Hindlimb muscle (tissue), 1 donor: ENCODE results near the gene TRIM26. TPM values are rescaled to one million over a fixed set of nuclear protein-coding genes. Genes with fewer than 3 reads are reported as not detected.
"Not testable (repeated sequence)": the region's sequence is repeated elsewhere in the genome, so short reads cannot be mapped to it uniquely, and the experiment has no call there.

ENCODE experiments used
- DNase-seq: peaks from one replicate; pipeline ENCODE4 v3.0.0-alpha.2; 2013
- polyA plus RNA-seq: library from polyadenylated mRNA; unstranded; fragments of 120-200 nt; gene quantifications from one replicate; pipeline ENCODE4 v1.2.1, GENCODE V29; 2013; ENCODE audit not compliant: insufficient read length

TRIM26 gene
- polyA plus RNA-seq, 1 donor = 15.2 TPM

- DNase-seq = no peak
Observed at GRCh38 chr6:30152910-30153610, 60.1 kb downstream of the TRIM26 start.

- no peak for DNase-seq
Observed at GRCh38 chr6:30152016-30152673, 61.1 kb downstream of the TRIM26 start.

- DNase-seq = no peak
Observed at GRCh38 chr6:30151580-30151979, 61.6 kb downstream of the TRIM26 start.

GRCh38 chr6:30150671-30151395, 62.4 kb downstream of the TRIM26 start:
- no peak for DNase-seq

GRCh38 chr6:30149858-30150550, 63.2 kb downstream of the TRIM26 start:
- no peak for DNase-seq

- no peak for DNase-seq
Observed at GRCh38 chr6:30149234-30149633, 64.0 kb downstream of the TRIM26 start.

GRCh38 chr6:30147096-30147495, 66.1 kb downstream of the TRIM26 start:
- no peak for DNase-seq

- DNase-seq = no peak
Observed at GRCh38 chr6:30145818-30146217, 67.4 kb downstream of the TRIM26 start.

- DNase-seq = no peak
Observed at GRCh38 chr6:30144811-30145210, 68.4 kb downstream of the TRIM26 start.

GRCh38 chr6:30143780-30144179, 69.4 kb downstream of the TRIM26 start:
- DNase-seq = no peak

GRCh38 chr6:30142665-30143064, 70.5 kb downstream of the TRIM26 start:
- DNase-seq = no peak

GRCh38 chr6:30140240-30140639, 73.0 kb downstream of the TRIM26 start:
- not testable (repeated sequence) for DNase-seq

- DNase-seq = no peak
Observed at GRCh38 chr6:30136570-30137286, 76.5 kb downstream of the TRIM26 start.

GRCh38 chr6:30135757-30136156, 77.4 kb downstream of the TRIM26 start, which contains the start of gene TRIM40:
Gene TRIM40 (plus strand): TSS chr6:30136140. CDS start chr6:30137037, 897 bp downstream.
- DNase-seq = no peak

- no peak for DNase-seq
Observed at GRCh38 chr6:30135147-30135546, 78.1 kb downstream of the TRIM26 start.

Other genes with a start within 250 kb of the TRIM26 start
- gene POLR1H, start 152.1 kb downstream of the TRIM26 start, polyA plus RNA-seq = 19.2 TPM
- 31.0 TPM for gene PPP1R11, start 146.2 kb downstream of the TRIM26 start, polyA plus RNA-seq
- gene RNF39, start 137.6 kb downstream of the TRIM26 start, polyA plus RNA-seq = 0.35 TPM
- gene TRIM31, start 100.3 kb downstream of the TRIM26 start, polyA plus RNA-seq = not detected
- not detected for gene TRIM40, start 77.3 kb downstream of the TRIM26 start, polyA plus RNA-seq
- 0.86 TPM for gene TRIM10, start 52.2 kb downstream of the TRIM26 start, polyA plus RNA-seq
- gene TRIM15, start 49.9 kb downstream of the TRIM26 start, polyA plus RNA-seq = not detected
- 7.2 TPM for gene TRIM39, start 113.5 kb upstream of the TRIM26 start, polyA plus RNA-seq
- gene RPP21, start 131.8 kb upstream of the TRIM26 start, polyA plus RNA-seq = 18.8 TPM